GM10248 (cell line): ENCODE measurements around the gene VDR.

Experiments used
- CTCF ChIA-PET: fragments of 300-600 bp; sonication (Branson Sonifier 250); formaldehyde crosslinking; extraction: SDS; loops from one replicate; lab custom pipeline; 2021; ENCODE audit warnings: antibody characterized with exemption; lab: Yijun Ruan, JAX
- POLR2A ChIA-PET: fragments of 350-650 bp; sonication (Branson Sonifier 250); formaldehyde crosslinking; extraction: SDS; loops from one replicate; lab custom pipeline; 2020; ENCODE audit warnings: antibody characterized with exemption; lab: Yijun Ruan, JAX
- DNase-seq: peaks from one replicate; pipeline ENCODE4 v3.0.0; 2012; ENCODE audit errors: extremely low spot score
- TF ChIP-seq, protein P1 (sequence below): IDR thresholded peaks from 2 replicates; pipeline ENCODE4 v1.5.1; 2012; ENCODE audit warnings: mild to moderate bottlenecking, low read depth; ENCODE audit errors: extremely low read depth, missing control alignments, control extremely low read depth

Gene VDR

DNA sequence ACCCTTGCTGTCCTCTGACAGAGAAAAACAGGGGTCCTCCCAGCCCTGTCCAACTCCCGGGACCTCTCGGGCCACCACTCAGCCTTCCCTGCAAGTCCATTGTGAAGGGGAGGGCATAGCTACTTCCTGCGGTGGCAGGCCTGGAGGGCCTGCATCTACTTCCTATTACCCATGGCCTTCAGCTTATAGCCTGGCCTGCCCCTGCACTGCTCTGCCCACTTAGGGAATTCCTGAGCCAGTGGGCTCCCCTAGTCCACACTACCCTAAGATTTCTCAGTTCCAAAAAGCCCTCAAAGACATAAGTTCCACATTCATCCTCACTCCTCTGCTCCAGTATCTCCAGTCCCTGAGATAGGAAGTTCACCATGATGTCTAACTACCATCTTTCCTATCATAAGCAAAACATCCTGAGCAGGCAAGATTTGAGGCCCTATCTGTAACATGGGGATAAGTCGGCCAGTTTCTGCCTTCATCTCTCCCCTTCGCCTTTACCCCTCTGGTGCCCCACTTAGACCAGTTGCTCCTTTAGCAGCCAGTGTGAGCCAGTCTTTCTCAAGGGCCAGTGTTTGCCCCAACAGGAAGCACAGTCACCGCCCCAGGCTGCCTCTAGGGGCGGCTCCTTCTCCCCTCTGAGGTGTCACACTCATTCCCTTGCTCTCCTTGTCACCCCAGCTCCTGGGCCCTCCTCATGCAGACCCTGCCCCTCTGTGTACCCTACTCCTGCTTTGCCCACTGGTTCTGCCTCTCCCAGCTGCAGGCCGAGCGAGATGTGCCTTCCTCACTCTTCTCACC lies 96.0 kb downstream of the VDR start:
- POLR2A ChIA-PET: no interaction called here
- CTCF ChIA-PET: interaction anchor here (0.7 to 31.1 kb wide), 20 partner anchors 10 to 155 kb away, joined by 3 to 685 read pairs (median 5); partner anchors contain the start of genes HDAC7, RAPGEF3, SLC48A1 and TMEM106C
- TF ChIP-seq, protein P1, sequence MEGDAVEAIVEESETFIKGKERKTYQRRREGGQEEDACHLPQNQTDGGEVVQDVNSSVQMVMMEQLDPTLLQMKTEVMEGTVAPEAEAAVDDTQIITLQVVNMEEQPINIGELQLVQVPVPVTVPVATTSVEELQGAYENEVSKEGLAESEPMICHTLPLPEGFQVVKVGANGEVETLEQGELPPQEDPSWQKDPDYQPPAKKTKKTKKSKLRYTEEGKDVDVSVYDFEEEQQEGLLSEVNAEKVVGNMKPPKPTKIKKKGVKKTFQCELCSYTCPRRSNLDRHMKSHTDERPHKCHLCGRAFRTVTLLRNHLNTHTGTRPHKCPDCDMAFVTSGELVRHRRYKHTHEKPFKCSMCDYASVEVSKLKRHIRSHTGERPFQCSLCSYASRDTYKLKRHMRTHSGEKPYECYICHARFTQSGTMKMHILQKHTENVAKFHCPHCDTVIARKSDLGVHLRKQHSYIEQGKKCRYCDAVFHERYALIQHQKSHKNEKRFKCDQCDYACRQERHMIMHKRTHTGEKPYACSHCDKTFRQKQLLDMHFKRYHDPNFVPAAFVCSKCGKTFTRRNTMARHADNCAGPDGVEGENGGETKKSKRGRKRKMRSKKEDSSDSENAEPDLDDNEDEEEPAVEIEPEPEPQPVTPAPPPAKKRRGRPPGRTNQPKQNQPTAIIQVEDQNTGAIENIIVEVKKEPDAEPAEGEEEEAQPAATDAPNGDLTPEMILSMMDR: peak; percentile 12
- no peak for DNase-seq

DNA sequence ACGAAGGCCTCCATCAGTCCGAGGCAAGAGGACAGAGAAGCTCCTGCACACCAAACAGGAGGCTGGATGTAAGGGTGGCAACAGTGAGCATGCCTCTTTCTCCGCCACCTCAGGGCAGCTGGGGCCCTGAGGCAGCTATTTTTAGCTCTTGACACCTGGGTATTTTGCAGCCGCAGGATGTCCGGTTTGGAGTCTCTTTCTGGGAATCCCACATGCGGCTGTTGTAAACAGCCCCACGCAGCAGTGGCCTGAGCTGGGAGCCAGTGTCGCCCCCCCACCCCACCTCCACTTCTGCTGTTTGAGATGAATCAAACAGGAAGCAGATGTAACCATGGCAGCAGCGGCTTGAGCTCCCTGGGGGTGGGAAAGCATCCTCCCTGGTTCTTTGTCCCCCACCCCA lies 96.7 kb downstream of the VDR start:
- peak; percentile 62 for DNase-seq
- ChIA-PET CTCF (interaction anchor here (0.7 to 31.1 kb wide), 21 partner anchors 10 to 155 kb away, joined by 3 to 685 read pairs (median 5); partner anchors contain the start of genes HDAC7, RAPGEF3, SLC48A1 and TMEM106C), POLR2A (no interaction called here)
- TF ChIP-seq, protein P1: no peak

DNA sequence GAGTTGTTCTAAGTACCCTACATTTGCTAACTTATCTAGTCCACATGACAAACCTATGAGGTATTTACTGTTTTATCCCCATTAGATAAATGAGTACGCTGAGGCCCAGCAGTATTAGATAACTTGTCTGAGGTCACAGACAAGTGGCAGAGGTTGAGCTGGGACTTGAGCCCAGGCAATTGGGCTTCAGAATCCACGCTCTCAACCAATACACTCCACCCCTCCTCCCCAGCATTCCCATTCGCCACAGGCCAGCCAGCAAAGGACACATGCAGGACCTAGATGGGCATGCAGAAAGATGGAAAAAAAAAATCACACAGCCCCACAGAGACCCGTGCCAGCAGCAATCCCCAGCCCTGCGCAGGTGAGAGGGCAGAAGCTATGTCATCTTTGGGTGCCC lies 97.5 kb downstream of the VDR start:
- POLR2A ChIA-PET: no interaction called here
- TF ChIP-seq, protein P1: no peak
- CTCF ChIA-PET: interaction anchor here (0.6 to 31.1 kb wide), 16 partner anchors 9 to 646 kb away, joined by 3 to 685 read pairs (median 6); partner anchors contain the start of genes HDAC7, RAPGEF3, SLC48A1 and TMEM106C
- no peak for DNase-seq

DNA sequence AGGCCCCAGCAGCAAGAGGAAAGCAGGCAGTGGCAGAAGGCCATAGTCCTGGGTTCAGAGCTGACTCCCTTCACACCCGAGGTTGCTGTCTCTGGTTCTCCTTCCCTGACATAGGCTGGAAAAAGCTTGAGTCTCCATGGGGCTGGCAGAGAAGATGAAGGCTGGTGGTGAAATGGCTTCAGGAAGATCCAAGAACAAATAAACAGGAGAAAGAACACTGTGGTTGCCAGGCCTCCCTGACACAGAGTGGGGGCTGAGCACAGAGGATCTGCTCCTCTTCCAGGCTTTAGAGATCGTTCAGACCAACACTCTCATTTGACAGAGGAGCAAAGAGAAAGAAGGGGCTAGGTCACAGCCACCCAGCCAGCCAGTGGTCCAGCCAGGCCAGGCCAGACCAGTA lies 99.4 kb downstream of the VDR start:
- TF ChIP-seq, protein P1: no peak
- ChIA-PET CTCF (interaction anchor here (1.3 to 31.1 kb wide), 6 partner anchors 7 to 38 kb away, joined by 3 to 685 read pairs (median 20); partner anchors contain the start of gene HDAC7), POLR2A (no interaction called here)
- DNase-seq: no peak

DNA sequence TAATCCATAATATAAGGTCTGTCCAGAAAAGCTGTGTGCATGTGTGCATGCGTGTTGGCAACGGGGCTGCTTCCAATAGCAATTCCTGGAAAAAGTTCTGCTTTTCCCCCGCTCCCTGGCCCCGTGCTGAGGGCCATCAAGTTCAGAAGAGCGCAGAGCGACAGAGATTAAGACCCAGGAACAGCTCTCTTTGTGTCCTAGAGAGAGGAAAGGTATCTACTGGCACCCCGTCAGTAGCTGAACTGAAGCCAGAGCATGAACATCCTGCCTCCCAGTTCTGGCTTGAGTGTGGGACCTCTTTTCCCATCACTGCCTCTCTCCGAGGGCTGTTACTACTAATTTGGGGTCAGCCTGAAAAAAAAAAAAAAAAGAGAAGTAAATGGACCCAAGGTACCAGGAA lies 100.6 kb downstream of the VDR start:
- ChIA-PET POLR2A (no interaction called here), CTCF (interaction anchor here (0.7 to 31.1 kb wide), 7 partner anchors 9 to 60 kb away, joined by 3 to 685 read pairs (median 4); no protein-coding TSS in a partner anchor)
- TF ChIP-seq, protein P1: no peak
- DNase-seq: no peak

DNA sequence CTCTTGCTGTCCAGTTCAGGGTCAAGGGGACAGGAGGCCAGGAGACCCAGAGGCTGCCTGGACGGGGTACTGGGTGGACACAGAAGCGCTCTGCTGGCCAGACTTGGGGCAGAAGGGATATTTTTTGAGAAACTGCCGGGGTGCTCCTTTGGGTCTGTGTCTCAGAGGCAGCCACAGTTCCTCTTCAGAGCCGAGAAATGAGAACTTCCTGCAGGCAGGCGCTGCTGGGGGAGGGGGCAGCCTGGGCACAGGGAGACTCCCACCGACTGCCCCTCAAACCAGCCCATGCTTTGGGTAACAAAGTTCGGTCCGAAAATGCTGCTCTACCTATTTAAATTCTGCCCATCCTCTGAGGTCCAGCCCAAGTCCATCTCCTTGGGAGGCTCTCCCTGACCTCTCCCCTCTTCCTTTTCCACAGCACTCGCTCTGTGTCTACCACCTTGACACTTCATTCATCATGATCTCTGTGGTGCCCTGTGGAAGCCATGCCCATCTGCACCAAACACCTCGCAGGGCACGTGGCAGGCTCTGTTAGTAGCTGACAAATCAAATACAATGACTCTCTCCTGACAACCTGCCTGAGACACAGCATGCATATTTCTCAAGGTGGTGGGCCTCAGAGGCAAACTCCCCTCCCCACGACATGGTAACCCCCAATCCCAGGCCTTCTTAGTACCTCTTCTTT lies 101.5 kb downstream of the VDR start:
- POLR2A ChIA-PET: no interaction called here
- TF ChIP-seq, protein P1: no peak
- CTCF ChIA-PET: interaction anchor here (0.8 to 31.1 kb wide), 7 partner anchors 10 to 61 kb away, joined by 3 to 685 read pairs (median 11); no protein-coding TSS in a partner anchor
- no peak for DNase-seq
